NCI-H345 (cell line): ENCODE data around the gene FARSA.
"Not testable (repeated sequence)": the region's sequence is repeated elsewhere in the genome, so short reads cannot be mapped to it uniquely, and the experiment has no call there.

Source experiments
- DNase-seq: peaks from one replicate; lab custom pipeline; 2025; lab: John Stamatoyannopoulos, UW

FARSA gene

DNA sequence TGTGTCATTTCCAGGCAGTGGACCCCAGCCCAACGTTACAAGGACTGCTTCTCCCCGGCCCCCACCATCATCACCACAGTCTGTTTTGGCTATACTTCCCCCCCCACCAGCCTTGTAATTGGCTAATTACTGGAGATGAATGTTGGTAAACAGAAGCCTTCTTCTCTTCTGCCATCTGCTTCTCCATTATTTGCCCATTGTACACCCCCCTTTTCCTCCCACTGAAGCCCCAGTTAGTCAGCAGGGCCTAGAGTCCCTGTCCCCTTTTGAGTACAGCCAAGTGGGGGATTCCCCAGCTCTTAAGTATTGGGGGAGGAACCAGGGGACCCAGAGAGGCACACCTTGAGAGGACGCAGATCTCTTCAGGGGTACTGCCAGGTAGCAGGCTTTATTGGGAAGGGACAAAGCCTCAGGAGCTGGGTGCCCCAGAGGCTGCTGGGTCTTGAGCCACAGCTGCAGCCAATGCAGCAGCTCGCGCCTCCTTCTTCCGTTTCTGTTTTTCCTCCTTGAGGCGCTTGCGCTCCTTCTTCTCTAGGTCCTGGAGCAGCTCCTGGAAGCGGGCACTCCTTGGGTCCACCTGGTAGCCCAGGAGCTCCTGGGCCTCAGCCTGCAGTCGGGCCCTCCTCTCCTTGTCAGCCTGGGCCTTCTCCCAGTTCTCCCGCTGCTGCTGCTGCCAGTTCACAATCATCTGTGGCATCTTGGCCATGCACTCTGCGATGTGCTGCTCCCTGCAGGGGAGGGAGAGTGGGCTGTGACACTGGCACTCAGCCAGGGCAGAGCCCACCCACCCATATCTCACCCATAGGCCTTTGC is 20.5 kb upstream of the FARSA start:
- no peak for DNase-seq

GRCh38 chr19:12953138-12953798 is 19.8 kb upstream of the FARSA start:
- DNase-seq = no peak

DNA sequence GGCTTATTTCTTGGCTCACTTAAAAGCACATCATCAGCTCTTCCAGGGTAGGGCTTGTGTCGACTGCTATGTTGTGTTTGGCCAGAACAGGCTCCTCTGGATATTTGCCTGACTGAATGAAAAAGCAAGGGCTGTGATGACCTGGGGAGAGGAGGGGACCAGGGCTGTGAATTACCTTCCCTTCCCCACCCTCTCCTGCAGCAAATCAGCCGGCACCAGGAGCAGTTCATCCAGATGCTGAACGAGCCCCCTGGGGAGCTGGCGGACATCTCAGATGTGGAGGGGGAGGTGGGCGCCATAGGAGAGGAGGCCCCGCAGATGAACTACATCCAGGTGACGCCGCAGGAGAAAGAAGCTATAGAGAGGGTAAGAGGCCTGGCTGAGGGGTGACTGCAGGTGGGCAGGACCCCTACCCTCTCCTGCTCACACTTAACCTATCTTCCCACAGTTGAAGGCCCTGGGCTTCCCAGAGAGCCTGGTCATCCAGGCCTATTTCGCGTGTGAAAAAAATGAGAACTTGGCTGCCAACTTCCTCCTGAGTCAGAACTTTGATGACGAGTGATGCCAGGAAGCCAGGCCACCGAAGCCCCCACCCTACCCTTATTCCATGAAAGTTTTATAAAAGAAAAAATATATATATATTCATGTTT is 19.1 kb upstream of the FARSA start:
- no peak for DNase-seq

- DNase-seq = not testable (repeated sequence)
Measured at GRCh38 chr19:12952050-12952449, 18.5 kb upstream of the FARSA start.

GRCh38 chr19:12949363-12950283 is 16.1 kb upstream of the FARSA start:
- DNase-seq = no peak

GRCh38 chr19:12948612-12949362 is 15.3 kb upstream of the FARSA start:
- DNase-seq = no peak

DNA sequence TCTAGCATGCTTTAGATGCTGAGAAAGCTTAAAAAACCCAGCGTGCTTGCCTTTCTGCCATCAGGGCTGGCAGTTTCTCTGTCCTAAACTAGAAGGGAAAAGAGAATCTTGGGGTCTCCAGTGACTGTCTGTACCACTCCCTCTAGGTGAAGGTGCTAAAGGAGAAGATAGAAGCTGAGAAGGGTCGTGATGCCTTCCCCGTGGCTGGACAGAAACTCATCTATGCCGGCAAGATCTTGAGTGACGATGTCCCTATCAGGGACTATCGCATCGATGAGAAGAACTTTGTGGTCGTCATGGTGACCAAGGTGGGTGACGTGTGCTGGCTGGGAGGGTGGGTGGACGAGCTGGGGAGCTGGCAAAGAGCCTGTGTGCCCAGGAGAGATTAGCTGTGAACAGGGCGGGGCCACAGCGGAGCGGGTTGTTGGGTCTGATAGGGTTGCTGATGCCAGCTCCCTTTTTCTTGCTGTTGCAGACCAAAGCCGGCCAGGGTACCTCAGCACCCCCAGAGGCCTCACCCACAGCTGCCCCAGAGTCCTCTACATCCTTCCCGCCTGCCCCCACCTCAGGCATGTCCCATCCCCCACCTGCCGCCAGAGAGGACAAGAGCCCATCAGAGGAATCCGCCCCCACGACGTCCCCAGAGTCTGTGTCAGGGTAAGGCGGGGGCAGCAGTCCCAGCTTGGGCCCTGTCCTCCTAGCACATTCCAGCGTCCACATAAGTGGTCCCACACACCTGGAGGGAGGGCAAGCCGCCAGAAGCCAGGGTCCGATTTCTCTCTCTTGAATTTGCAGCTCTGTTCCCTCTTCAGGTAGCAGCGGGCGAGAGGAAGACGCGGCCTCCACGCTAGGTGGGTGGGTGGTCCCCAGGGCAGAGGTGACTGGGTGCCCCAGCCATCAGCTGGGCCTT is 14.4 kb upstream of the FARSA start:
- DNase-seq = no peak

DNA sequence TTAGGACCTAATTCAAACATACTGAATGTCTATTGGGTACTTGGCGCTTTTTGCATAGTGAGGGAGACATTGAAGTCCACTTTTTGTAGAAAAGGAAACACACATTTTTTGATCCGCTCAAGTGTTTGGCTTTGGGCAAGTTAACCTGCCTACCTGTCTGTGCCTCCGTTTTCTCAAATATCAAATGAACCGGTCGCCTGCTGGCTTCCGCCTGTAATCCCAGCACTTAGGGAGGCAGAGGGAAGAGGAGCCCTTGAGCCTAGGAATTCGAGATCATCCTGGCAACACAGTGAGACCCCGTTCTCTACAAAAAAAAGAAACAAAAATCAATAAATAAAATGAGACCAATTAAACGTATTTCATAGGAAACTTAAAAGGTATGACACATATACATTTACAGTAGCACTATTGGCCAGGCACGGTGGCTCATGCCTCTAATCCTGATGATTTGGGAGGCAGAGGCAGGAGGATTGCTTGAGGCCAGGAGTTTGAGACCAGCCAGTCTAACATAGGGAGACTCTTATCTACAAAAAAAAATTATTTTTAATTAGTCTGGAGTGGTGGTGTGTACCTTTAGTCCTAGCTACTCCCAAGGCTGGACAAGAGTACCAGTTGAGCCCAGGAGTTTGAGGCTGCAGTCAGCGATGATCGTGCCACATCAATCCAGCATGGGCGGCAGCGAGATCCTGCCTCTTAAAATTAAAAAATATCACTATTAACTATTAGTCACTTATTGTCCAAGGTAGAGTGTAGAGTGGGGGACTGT is 13.4 kb upstream of the FARSA start:
- DNase-seq = no peak

- DNase-seq = no peak
Measured at GRCh38 chr19:12946092-12946721, 12.7 kb upstream of the FARSA start.

- peak; percentile 86 for DNase-seq
Measured at GRCh38 chr19:12945479-12946091, 12.1 kb upstream of the FARSA start, which contains the start of gene RAD23A. RAD23A (plus strand) TSS chr19:12945862; CDS start chr19:12945949, 87 bp downstream.

GRCh38 chr19:12944104-12944674 is 10.7 kb upstream of the FARSA start:
- no peak for DNase-seq

GRCh38 chr19:12943437-12944044 is 10.0 kb upstream of the FARSA start:
- DNase-seq = no peak

GRCh38 chr19:12940897-12941296 is 7.4 kb upstream of the FARSA start:
- no peak for DNase-seq

DNA sequence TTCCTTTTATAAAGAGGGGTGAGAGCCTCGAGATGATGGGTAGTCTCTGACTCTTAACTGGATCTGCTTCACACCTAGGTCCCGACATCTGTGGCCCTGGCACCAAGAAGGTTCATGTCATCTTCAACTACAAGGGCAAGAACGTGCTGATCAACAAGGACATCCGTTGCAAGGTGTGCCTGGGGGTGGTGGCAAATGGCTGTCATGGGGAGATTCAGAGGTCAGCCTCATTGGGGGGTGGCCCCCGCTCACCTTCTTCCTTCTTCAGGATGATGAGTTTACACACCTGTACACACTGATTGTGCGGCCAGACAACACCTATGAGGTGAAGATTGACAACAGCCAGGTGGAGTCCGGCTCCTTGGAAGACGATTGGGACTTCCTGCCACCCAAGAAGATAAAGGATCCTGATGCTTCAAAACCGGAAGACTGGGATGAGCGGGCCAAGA is 6.5 kb upstream of the FARSA start:
- no peak for DNase-seq

- no peak for DNase-seq
Measured at GRCh38 chr19:12938779-12939601, 5.5 kb upstream of the FARSA start.
